ENCODE measurements around the gene FHAD1.

The FHAD1 gene

DNA sequence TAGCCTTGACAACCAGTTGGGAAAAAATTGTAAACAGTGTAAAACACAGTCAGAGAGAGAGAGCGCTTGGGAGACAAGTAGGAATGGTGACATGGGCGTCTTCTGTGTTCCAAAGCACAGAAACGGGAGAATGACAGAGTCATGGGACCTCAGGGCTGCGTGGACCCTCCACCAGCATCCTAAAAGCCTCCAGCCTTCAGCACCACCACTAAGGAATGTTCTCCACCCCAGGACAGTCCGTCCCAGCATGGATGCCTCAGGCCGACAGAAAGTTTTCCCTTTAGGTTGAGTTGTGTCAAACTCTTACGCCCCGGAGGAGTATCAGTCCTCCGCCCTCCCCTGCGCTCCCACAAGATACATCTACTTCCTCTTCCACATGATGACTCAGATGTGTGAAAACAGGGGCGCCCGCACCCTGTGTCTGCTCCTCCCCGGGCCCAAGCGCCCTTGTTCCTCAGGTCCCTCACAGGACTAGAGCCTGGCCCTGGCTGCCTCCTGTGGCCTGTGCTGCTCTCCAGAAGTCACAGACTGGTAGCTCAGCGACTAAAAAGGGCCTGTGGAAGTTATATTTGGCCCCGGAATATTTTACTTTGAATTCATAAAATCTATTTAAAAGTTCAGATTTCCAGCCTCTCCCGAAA, 98.8 kb downstream of the FHAD1 start:
- no peak for DNase-seq (ENCODE audit: low read depth)

- DNase-seq (ENCODE audit: low read depth) = no peak
Observed at GRCh38 chr1:15346346-15347030, 99.5 kb downstream of the FHAD1 start.

DNA sequence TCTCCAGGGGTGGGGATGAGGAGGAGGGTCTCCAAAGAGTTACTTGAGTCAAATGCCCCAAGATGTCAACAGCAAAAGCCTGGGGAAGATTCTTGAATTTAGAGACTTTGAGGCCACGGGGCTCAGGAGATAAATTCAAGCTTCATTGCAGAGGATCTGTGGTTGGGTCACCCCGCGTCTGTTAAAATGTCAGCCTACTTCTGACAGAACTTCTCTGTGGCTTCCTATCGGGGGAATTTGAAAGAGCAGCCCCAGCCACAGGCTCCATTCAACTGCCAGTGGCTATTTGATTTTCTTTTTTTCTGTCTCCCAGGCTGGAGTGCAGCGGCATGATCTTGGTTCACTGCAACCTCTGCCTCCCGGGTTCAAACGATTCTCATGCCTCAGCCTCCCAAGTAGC, 100.2 kb downstream of the FHAD1 start:
- no peak for DNase-seq (ENCODE audit: low read depth)

GRCh38 chr1:15348648-15349047, 101.6 kb downstream of the FHAD1 start:
- no peak for DNase-seq (ENCODE audit: low read depth)

DNA sequence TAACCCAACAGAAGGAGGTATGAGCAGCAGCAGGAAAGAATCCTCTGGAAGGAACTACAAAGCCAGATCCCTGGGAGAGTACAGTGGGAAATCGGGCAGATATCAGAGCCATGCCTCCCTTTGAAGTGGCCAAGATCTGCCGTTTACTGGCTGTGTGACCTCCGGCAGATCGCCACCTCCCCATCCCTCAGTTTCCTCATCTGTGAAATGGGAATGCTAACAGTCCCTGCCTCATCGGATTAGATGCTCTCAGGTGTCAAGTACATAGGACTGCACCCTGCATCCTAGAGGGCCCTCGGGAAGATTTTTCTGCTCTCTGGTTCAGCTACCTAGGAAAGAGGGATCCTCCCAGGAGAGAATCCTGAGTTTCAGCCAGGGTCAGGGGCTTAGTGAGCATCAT, 102.1 kb downstream of the FHAD1 start:
- no peak for DNase-seq (ENCODE audit: low read depth)

DNA sequence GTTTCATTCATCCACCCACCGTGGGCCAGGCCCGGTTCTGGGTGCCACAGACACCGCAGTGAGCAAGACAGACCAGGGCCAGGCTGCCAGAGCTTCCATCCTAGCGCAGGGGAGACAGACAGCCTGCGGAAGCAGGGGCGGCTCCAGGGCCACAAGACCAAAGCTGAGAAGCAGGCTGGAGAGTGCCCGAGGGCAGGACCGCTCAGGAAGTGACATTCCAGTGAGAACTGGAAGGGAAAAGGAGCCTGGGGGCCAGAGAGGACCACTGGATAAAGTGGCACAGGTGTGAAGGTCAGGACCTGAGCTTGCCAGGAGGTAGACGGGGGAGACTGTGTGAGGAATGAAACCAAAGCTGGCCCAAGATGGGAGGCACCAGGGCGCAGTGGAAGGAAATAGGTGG, 103.1 kb downstream of the FHAD1 start:
- no peak for DNase-seq (ENCODE audit: low read depth)

DNA sequence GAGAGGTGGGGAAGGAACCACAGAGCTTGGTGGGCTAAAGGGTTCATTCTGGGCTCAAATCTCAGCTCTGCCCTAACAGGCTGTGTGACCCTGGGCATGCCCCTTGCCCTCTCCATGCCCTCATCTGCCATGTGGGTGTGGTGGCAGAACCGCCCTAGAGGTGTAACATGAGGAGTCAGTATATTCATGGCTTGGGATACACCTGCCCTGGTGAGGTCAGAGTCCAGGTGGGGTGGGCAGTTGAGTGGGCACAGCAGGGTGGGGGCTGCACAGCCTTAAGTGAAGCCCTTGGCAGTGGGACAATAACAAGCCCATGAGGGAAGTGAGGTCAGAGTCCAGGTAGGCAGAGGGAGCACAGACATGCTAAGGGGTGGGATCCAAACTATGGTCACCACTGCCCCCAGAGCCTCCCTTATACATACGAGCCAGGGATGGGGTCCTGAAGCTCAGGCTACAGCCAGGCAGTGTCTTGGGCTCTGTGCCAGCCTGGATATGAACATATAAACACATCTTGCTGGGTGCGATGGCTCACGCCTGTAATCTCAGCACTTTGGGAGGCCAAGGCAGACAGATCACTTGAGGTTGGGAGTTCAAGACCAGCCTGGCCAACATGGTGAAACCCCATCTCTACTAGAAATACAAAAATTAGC, 103.7 kb downstream of the FHAD1 start:
- DNase-seq (ENCODE audit: low read depth) = no peak

- DNase-seq (ENCODE audit: low read depth) = no peak
Observed at GRCh38 chr1:15351310-15351709, 104.3 kb downstream of the FHAD1 start.

DNA sequence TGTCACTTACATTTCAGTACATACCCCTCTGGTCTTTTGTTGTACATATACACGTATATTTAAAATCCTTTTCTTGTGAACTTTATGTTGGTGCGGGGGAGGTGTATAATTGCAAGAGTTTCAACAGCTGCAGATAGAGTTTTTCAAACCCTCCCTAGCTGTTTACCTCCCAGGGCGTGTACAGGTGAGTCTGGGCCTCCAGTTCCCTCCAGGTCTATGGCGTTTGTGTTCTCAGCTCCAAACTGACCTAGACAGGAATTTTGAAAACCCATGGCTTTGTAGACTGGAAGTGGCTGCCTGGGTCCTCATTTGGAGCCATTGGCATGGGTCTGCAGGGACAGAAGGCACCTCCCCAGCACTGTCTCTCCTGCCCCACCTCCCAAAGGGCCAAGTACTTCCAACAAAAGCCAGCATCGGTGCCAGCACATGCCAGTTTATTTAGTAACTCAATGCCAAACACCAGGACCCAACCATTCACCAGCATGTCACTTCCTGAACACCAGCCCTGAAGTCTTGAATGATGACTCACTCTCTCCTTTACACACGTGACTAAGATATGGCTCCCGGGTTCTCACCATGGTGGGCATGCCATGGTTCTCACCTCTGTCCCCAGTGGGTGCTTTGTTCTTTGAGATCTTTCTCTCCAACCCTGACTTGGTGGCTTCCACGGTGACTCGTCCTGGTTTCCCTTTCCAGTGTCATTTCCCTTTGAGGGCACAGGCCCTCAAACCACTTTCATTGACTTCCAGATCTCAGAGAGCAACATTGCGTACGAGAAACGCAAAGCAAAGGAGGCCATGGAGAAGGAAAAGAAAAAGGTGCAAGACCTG, 105.3 kb downstream of the FHAD1 start:
- DNase-seq (ENCODE audit: low read depth) = no peak

DNA sequence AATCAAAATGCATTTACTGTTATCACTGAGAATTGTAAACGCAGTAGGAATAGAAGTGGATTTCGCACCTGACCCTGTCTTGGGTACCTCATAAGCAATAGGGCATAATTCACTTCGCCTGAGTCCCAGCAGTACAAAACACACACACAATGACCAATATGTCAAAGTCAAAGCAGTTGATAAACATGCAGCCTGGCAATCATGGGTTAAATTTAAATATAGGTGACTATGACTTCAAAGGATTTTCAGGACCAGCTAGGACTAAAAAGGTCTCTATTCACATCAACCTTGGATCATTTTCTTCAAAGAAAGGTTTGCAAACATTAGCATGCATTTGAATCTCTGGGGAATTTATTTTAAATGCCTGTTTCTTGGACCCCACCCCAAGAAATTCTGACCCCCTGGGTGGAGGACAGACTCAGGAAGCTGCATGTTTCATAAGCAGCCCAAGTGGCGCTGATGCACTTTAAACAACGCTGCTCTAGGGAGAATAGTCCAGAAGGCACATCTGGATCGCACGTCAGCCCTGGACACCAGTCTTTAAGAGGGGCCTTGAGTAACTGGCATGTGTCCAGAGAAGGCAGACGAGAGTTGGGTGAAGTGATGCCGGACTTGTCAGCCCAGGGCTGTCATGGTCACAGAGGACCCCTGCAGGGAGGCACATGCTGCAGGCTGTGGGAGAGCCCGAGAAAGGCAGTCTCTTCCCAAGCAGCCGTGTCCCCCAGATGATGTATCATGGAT, 107.0 kb downstream of the FHAD1 start:
- DNase-seq (ENCODE audit: low read depth) = no peak

GRCh38 chr1:15354580-15354965, 107.5 kb downstream of the FHAD1 start:
- DNase-seq (ENCODE audit: low read depth) = no peak

GRCh38 chr1:15355968-15356625, 109.1 kb downstream of the FHAD1 start:
- DNase-seq (ENCODE audit: low read depth) = no peak

- no peak for DNase-seq (ENCODE audit: low read depth)
Observed at GRCh38 chr1:15357612-15358207, 110.7 kb downstream of the FHAD1 start.

DNA sequence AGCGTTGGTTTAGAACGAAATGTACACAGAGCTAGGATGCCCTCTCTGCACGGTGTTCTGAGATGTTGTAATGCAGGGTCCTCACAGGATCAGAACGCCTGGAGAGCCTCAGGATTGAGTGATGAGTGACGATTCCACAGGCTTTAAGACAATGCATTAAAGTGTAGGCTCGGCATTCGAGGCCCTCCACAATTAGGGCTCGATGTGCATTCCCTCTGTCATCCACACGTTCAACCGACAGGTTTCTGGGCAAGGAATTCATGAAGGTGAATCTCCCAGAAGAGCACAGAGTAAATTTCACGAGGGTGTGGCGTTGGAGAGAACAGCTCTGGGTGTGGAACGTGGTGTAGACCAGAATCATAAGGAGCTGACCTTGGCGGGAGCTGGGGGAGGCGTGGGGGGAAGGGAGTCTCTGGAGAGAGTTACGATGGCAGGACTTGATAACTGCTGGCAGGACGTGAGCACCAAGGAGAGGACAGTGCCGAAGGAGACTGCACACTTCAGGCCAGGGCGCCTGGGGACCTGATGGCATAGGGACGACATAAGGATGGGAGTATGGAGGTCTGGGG, 111.6 kb downstream of the FHAD1 start:
- DNase-seq (ENCODE audit: low read depth) = no peak

DNA sequence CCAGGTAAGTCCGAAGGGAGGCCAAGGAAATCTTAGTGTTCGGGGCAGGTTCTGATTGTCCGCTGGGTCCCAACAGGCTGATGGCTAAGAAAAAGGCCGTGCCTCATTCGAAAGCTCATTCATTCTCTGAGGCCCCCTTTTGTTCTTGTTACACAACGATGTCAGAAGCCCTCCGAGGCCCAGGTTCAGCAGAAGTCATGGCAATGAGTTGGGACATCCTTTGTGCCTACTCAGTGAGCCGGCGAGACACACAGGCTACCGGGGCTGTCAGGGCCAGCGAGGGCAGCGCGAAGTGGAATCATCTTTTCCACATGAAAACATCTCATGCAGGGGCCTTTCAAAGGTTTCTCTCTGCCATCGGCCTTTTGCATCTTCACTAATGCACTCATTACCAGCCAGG, 113.7 kb downstream of the FHAD1 start:
- no peak for DNase-seq (ENCODE audit: low read depth)

GRCh38 chr1:15362096-15362736, 115.2 kb downstream of the FHAD1 start:
- DNase-seq (ENCODE audit: low read depth) = no peak

- no peak for DNase-seq (ENCODE audit: low read depth)
Observed at GRCh38 chr1:15362737-15363128, 115.7 kb downstream of the FHAD1 start.

DNA sequence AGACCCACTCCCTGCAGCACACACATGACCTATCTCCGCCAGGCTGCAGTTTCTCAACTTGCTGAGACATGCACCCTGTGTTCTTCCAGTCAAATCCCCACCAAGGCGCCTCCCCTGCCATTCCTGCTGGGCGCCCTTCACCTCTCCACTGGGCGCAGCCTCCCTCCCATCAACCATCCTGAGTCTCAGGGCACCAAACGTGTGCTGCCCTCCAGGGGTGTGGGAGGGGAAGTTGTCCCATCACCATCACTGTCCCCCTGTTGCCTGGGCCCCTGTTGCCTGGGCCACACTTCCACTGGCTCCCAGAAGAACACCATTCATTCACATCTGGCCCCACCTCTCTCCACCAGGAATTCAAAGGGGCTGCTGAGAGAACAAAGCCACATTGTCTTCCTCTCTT, 117.7 kb downstream of the FHAD1 start:
- no peak for DNase-seq (ENCODE audit: low read depth)

DNA sequence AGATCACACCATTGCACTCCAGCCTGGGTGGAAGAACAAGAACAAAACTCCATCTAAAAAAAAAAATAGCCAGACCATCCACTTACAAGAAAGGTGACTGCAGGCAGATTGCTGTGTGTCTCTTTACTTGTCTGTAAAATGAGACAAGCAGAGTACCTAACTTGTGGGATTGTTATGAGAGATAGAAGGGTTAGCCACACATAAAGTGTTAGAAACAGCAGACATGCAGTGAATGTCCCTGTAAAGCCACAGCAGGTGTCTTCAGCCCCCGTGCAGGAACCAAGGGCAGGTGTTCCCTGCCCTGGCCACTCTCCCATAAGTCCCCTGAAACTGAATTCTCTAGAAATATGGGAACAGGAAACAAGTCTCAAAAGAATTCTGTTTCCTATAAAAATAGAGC, 121.9 kb downstream of the FHAD1 start:
- no peak for DNase-seq (ENCODE audit: low read depth)

GRCh38 chr1:15370268-15370667, 123.2 kb downstream of the FHAD1 start:
- DNase-seq (ENCODE audit: low read depth) = no peak
